Fibroblast of lung (primary cell): ENCODE measurements around the gene STK35. TPM values are rescaled to one million over a fixed set of nuclear protein-coding genes. Genes with fewer than 3 reads are reported as not detected.
A peak's percentile ranks its signal among the peaks of the same experiment; 100 is the strongest.

Experiments
- DNase-seq, 2 donors: peaks; one replicate each; pipeline versions ENCODE4 v3.0.0 to v3.0.0-alpha.2; 2010; ENCODE audit warnings: low read depth in 2 of 2
- H2AFZ ChIP-seq: 2 replicates; pipeline ENCODE4 v1.5.1; 2012; ENCODE audit warnings: low read length, control low read depth, inconsistent platforms
- H3K27ac ChIP-seq: 2 replicates; pipeline ENCODE4 v1.5.1; 2011; ENCODE audit warnings: low read length, control low read depth; ENCODE audit not compliant: insufficient read depth
- H3K27me3 ChIP-seq: 2 replicates; pipeline ENCODE4 v1.5.1; 2011; ENCODE audit warnings: mild to moderate bottlenecking, low read length; ENCODE audit not compliant: control insufficient read depth, insufficient read depth
- H3K36me3 ChIP-seq: 2 replicates; pipeline ENCODE4 v1.5.1; 2011; ENCODE audit warnings: low read length; ENCODE audit not compliant: control insufficient read depth, insufficient read depth
- H3K4me1 ChIP-seq: 2 replicates; pipeline ENCODE4 v1.5.1; 2011; ENCODE audit warnings: low read length; ENCODE audit not compliant: control insufficient read depth, insufficient read depth; ENCODE audit errors: extremely low read depth
- H3K4me2 ChIP-seq: 2 replicates; pipeline ENCODE4 v1.5.1; 2011; ENCODE audit warnings: low read length, control low read depth; ENCODE audit not compliant: insufficient read depth; ENCODE audit errors: extremely low read depth
- H3K4me3 ChIP-seq, 4 experiments: fragments of 200-600 bp in 1 of 4; sonication (generic) in 1 of 4; replicated peaks in 1 of 4; 2 replicates each; pipeline ENCODE4 v1.5.1; 2011 to 2016; ENCODE audit warnings: low read length in 4 of 4, low read depth in 3 of 4, mild to moderate bottlenecking in 3 of 4, control low read depth in 2 of 4, inconsistent platforms in 1 of 4, mixed read lengths in 1 of 4; ENCODE audit not compliant: insufficient read depth in 1 of 4; ENCODE audit errors: control extremely low read depth in 1 of 4
- H3K79me2 ChIP-seq: 2 replicates; pipeline ENCODE4 v1.5.1; 2012; ENCODE audit warnings: mild to moderate bottlenecking, low read length, inconsistent platforms; ENCODE audit not compliant: control insufficient read depth, insufficient read depth
- H3K9ac ChIP-seq: 2 replicates; pipeline ENCODE4 v1.5.1; 2011; ENCODE audit warnings: mild to moderate bottlenecking, low read length, control low read depth; ENCODE audit not compliant: insufficient read depth
- H3K9me3 ChIP-seq: 2 replicates; pipeline ENCODE4 v1.5.1; 2012; ENCODE audit warnings: low read depth, low read length; ENCODE audit not compliant: control insufficient read depth, insufficient read depth
- H4K20me1 ChIP-seq: 2 replicates; pipeline ENCODE4 v1.5.1; 2011; ENCODE audit warnings: low read length; ENCODE audit not compliant: control insufficient read depth, insufficient read depth; ENCODE audit errors: extremely low read depth
- EZH2 ChIP-seq: IDR thresholded peaks from 2 replicates; pipeline ENCODE4 v1.5.1; 2012; ENCODE audit warnings: low read length, control low read depth, mild to moderate bottlenecking; ENCODE audit errors: missing control alignments
- polyA plus RNA-seq, 2 donors: library from polyadenylated mRNA; depleted of rRNA in 1 of 2; stranded (reverse) in 1 of 2; unstranded in 1 of 2; fragments of >200 nt; gene quantifications; 2 replicates each; pipeline ENCODE4 v1.2.1, GENCODE V29; 2011 to 2012; ENCODE audit warnings: missing spikeins in 1 of 2
- total RNA-seq: library from RNA; depleted of rRNA; stranded (reverse); fragments of >200 nt; gene quantifications from 2 replicates; pipeline ENCODE4 v1.2.1, GENCODE V29; 2014
- TF ChIP-seq, protein P1 (sequence below), 2 donors: IDR thresholded peaks in 1 of 2; conservative IDR thresholded peaks in 1 of 2; 1 replicate in 1 of 2; 2 replicates in 1 of 2; pipeline ENCODE4 v1.5.1; 2011 to 2012; ENCODE audit warnings: low read length in 2 of 2, control low read depth in 1 of 2, inconsistent platforms in 1 of 2, low read depth in 1 of 2, mild to moderate bottlenecking in 1 of 2

STK35 gene
- total and polyA plus RNA-seq, 2 donors (not counting 1 experiment from before 2014, with no cell fraction given): 8.5 to 14.4 TPM

DNA sequence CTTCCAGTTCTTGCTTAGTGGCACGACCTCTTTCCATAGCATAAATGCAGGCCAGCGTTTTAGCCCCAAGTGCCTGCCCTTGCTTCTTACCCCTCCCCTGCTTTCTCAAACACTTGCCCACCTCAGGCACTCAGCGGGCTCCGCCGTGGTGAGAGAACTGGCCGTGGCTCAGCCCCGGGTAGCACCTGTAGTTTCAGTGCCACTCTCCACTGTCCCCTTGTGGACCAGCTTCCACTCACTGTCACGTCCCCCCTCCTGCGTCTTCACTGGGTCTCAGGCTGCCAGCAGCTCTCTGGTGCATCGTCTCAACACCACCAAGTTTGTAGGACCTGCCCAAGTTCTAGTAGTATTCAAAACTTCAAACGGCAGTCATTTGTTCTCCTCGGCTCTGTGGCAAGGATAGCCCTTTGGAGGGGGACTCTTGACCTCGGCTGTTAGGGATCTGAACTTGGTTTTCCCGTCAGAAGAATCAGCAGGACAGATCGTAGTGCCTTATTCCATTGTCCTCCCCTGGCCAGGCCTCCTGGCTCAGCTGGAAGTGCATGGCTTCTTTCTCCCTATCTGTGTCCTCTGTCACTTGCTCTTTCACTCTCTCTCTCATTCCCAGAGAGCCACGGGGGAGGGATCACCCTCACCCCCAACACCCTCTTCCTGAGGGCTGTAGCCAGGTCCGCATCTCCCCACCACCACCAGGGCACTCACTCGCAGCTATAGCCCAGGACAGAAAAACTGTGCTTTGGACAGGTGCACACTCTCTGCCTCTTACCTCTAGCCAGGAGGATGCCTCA, 44.6 kb downstream of the STK35 start:
- Histone ChIP-seq H3K4me1 (peaks cover 3% of the 10 kb centered on the region), H3K4me2 (no peak overlapping the region), H3K36me3 (peaks cover 2% of the 10 kb centered on the region), H2AFZ (no peak overlapping the region), H3K79me2 (peaks cover 3% of the 10 kb centered on the region), H3K9ac (no peak overlapping the region), H3K4me3 (no peak overlapping the region), H3K27ac (no peak overlapping the region), H4K20me1 (no peaks in the 10 kb centered on the region), H3K27me3 (no peaks in the 10 kb centered on the region), H3K9me3 (no peaks in the 10 kb centered on the region)
- TF ChIP-seq, protein P1, sequence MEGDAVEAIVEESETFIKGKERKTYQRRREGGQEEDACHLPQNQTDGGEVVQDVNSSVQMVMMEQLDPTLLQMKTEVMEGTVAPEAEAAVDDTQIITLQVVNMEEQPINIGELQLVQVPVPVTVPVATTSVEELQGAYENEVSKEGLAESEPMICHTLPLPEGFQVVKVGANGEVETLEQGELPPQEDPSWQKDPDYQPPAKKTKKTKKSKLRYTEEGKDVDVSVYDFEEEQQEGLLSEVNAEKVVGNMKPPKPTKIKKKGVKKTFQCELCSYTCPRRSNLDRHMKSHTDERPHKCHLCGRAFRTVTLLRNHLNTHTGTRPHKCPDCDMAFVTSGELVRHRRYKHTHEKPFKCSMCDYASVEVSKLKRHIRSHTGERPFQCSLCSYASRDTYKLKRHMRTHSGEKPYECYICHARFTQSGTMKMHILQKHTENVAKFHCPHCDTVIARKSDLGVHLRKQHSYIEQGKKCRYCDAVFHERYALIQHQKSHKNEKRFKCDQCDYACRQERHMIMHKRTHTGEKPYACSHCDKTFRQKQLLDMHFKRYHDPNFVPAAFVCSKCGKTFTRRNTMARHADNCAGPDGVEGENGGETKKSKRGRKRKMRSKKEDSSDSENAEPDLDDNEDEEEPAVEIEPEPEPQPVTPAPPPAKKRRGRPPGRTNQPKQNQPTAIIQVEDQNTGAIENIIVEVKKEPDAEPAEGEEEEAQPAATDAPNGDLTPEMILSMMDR (conservative IDR thresholded peaks at IDR 0.05 in 1 of 2, IDR thresholded peaks at IDR 0.05 in 1 of 2; ENCODE audit: low read depth in 1 of 2, low read length in 2 of 2): no peak
- no peak for TF ChIP-seq EZH2
- no peak for DNase-seq

DNA sequence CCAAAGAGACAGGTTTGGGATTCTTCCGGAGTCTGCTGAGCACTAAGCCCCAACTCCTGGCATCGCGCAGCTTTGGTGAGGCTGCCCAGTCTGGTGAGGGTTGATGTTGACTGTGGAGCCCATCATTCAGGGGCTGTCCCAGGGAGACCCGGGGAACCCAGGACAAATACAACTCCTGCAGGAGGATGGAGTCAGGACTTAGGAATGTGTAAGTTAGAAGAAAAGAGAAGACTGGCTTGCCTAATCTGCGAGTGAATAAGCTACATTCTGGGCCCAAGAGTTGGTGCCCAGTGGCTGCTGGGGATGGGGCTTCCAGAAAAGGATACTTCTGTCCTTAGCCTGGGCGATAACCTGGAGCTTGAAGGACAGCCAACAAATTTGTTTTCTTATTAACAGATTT, 47.9 kb downstream of the STK35 start:
- Histone ChIP-seq H3K36me3 (peaks cover 2% of the 10 kb centered on the region), H3K27ac (no peak overlapping the region), H4K20me1 (no peaks in the 10 kb centered on the region), H3K4me2 (no peak overlapping the region), H3K4me1 (peaks cover 15% of the 10 kb centered on the region), H3K4me3 (no peak overlapping the region), H3K79me2 (no peaks in the 10 kb centered on the region), H3K9ac (no peak overlapping the region), H3K27me3 (no peaks in the 10 kb centered on the region), H2AFZ (no peak overlapping the region), H3K9me3 (no peaks in the 10 kb centered on the region)
- DNase-seq: peak; percentile 14 to 49
- TF ChIP-seq, protein P1 (conservative IDR thresholded peaks at IDR 0.05 in 1 of 2, IDR thresholded peaks at IDR 0.05 in 1 of 2; ENCODE audit: low read depth in 1 of 2, low read length in 2 of 2): no peak
- TF ChIP-seq EZH2: no peak

DNA sequence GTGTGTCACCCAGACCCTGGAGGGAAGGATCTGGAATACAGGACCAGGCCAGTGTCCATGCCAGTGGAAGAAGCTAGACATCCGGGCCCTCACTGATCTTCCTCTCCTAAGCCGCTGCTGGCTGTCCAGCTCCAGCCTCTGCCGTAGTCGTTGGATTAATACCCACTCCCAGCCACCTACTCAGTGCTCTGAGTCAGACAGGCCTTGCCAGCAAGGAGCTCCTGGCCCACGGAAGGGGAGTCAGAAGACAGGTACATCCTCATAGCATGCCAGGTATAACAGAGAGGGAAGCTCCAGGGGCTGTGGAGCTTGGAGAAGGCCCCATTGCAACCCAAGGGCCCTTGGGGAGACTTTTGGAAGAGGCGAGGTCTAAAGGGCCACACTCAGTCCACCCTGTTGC, 49.0 kb downstream of the STK35 start:
- TF ChIP-seq, protein P1 (conservative IDR thresholded peaks at IDR 0.05 in 1 of 2, IDR thresholded peaks at IDR 0.05 in 1 of 2; ENCODE audit: low read depth in 1 of 2, low read length in 2 of 2): no peak
- no peak for TF ChIP-seq EZH2
- Histone ChIP-seq H3K4me2 (no peak overlapping the region), H3K9ac (no peak overlapping the region), H3K36me3 (no peaks in the 10 kb centered on the region), H3K4me1 (peaks cover 15% of the 10 kb centered on the region), H3K79me2 (no peaks in the 10 kb centered on the region), H3K27ac (no peak overlapping the region), H4K20me1 (no peaks in the 10 kb centered on the region), H3K9me3 (no peaks in the 10 kb centered on the region), H3K27me3 (no peaks in the 10 kb centered on the region), H3K4me3 (no peak overlapping the region), H2AFZ (no peak overlapping the region)
- no peak for DNase-seq
